HT-29 (cell line): ENCODE results near the gene ASB13. TPM values are rescaled to one million over a fixed set of nuclear protein-coding genes. Genes with fewer than 3 reads are reported as not detected.

Experiments
- DNase-seq: peaks from one replicate; pipeline ENCODE4 v3.0.0-alpha.2; 2015; ENCODE audit warnings: low spot score
- small RNA-seq: library from RNA; depleted of rRNA; stranded (forward); fragments of <200 nt; gene quantifications from one replicate; pipeline ENCODE3, GENCODE V24; 2014
- total RNA-seq: library from RNA; depleted of rRNA; stranded (reverse); fragments of >200 nt; shearing (Covaris generic); gene quantifications from 2 replicates; pipeline ENCODE4 v1.2.3, GENCODE V29; 2014; rRNA removed

The ASB13 gene
- total RNA-seq, 1 experiment from 2014 or later: 32.6 TPM

GRCh38 chr10:5590816-5591215 is 75.6 kb downstream of the ASB13 start:
- no peak for DNase-seq

- DNase-seq: no peak
Measured at GRCh38 chr10:5589661-5590511, 76.5 kb downstream of the ASB13 start.

GRCh38 chr10:5589011-5589660 is 77.3 kb downstream of the ASB13 start:
- DNase-seq: no peak

Small RNA genes within 50 kb of the gene (small RNA-seq; reads per million reads assigned to genes)
- gene AL365356.2: not detected
- gene RN7SL445P: not detected

Other genes starting within 250 kb of the ASB13 start
- 0.71 and 1.7 TPM in 2 replicates for gene CALML5, start 167.0 kb downstream of the ASB13 start, total RNA-seq
- gene CALML3, start 141.6 kb downstream of the ASB13 start, total RNA-seq: not detected in 2 replicates
- 49.7 and 67.4 TPM in 2 replicates for gene TASOR2, start 18.2 kb upstream of the ASB13 start, total RNA-seq
- 185 and 211 TPM in 2 replicates for gene GDI2, start 146.8 kb upstream of the ASB13 start, total RNA-seq
- 8.7 and 12.7 TPM in 2 replicates for gene ANKRD16, start 223.3 kb upstream of the ASB13 start, total RNA-seq
- gene FBH1, start 223.6 kb upstream of the ASB13 start, total RNA-seq: 63.0 and 85.9 TPM in 2 replicates